HEK293T (cell line): ENCODE measurements around the gene VWA5A.

Experiments
- ARNT ChIP-seq: fragments of 450-650 bp; IDR thresholded peaks from 2 replicates; pipeline ENCODE4 v1.6.1; 2017; ENCODE audit warnings: mild to moderate bottlenecking
- FOXK2 ChIP-seq: fragments of 450-650 bp; IDR thresholded peaks from 2 replicates; pipeline ENCODE4 v1.6.1; 2016; ENCODE audit warnings: mild to moderate bottlenecking
- FOXM1 ChIP-seq: fragments of 450-650 bp; IDR thresholded peaks from 2 replicates; pipeline ENCODE4 v1.6.1; 2017; ENCODE audit warnings: mild to moderate bottlenecking, borderline replicate concordance
- L3MBTL2 ChIP-seq: fragments of 450-650 bp; conservative IDR thresholded peaks from 2 replicates; pipeline ENCODE4 v1.6.1; 2016; ENCODE audit warnings: mild to moderate bottlenecking
- NFRKB ChIP-seq: fragments of 450-650 bp; IDR thresholded peaks from 2 replicates; pipeline ENCODE4 v1.6.1; 2016; ENCODE audit warnings: mild to moderate bottlenecking, moderate library complexity
- SP1 ChIP-seq: fragments of 450-650 bp; IDR thresholded peaks from 2 replicates; pipeline ENCODE4 v1.6.1; 2017
- SUZ12 ChIP-seq: fragments of 450-650 bp; IDR thresholded peaks from 2 replicates; pipeline ENCODE4 v1.6.1; 2016; ENCODE audit warnings: mild to moderate bottlenecking
- TARDBP ChIP-seq: fragments of 450-650 bp; IDR thresholded peaks from 2 replicates; pipeline ENCODE4 v1.6.1; 2016
- TF ChIP-seq, protein P1 (sequence below): fragments of 450-650 bp; IDR thresholded peaks from 2 replicates; pipeline ENCODE4 v1.6.1; 2016

DNA sequence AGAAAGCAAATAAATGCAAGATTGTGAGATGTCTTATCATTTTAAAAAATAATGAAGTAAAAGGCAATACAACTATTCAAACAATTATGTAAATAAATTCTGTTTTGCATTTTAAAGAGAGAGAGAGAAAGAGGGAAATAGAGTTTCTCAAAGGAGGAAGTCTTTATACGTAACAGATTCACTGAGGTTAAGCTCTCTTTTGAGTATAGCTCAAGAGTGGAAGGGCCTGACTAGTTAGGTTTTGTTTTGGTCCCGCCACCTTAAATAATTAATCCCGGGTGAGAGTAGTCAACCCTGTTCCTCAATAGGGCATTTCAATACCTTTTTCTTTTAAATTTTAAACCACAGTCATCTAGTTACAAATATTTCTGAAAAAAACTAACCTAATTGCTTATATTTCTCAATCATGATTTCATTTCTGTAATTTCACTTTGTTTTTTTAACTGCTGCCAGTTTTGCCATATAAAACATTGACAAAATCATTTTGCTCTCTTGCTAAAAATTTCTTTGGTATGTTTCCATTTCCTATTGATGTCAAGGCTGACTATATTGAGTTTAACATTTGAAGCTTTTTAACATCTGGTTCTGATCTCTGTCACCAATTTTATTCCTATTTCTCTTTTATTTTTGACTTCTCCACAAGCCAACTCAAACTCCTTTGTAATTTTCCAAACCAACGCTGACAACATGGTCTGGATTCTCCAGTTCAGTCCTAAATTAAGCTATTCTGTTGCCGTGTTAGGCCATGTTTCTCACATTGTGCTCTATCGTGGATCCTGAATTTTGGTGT, 78.2 kb downstream of the VWA5A start:
- TF ChIP-seq SUZ12 = no peak
- TF ChIP-seq FOXM1 = no peak
- TF ChIP-seq, protein P1, sequence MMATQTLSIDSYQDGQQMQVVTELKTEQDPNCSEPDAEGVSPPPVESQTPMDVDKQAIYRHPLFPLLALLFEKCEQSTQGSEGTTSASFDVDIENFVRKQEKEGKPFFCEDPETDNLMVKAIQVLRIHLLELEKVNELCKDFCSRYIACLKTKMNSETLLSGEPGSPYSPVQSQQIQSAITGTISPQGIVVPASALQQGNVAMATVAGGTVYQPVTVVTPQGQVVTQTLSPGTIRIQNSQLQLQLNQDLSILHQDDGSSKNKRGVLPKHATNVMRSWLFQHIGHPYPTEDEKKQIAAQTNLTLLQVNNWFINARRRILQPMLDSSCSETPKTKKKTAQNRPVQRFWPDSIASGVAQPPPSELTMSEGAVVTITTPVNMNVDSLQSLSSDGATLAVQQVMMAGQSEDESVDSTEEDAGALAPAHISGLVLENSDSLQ = no peak
- no peak for TF ChIP-seq SP1
- no peak for TF ChIP-seq ARNT
- no peak for TF ChIP-seq FOXK2
- TF ChIP-seq NFRKB = no peak
- TF ChIP-seq TARDBP = no peak
- no peak for TF ChIP-seq L3MBTL2
